Fibroblast of lung (primary cell): ENCODE results near the gene FHIT. TPM values are rescaled to one million over a fixed set of nuclear protein-coding genes. Genes with fewer than 3 reads are reported as not detected.

Experiments
- DNase-seq, 2 donors: peaks; one replicate each; pipeline versions ENCODE4 v3.0.0 to v3.0.0-alpha.2; 2010; ENCODE audit warnings: low read depth in 2 of 2
- H2AFZ ChIP-seq: 2 replicates; pipeline ENCODE4 v1.5.1; 2012; ENCODE audit warnings: low read length, control low read depth, inconsistent platforms
- H3K27ac ChIP-seq: 2 replicates; pipeline ENCODE4 v1.5.1; 2011; ENCODE audit warnings: low read length, control low read depth; ENCODE audit not compliant: insufficient read depth
- H3K27me3 ChIP-seq: 2 replicates; pipeline ENCODE4 v1.5.1; 2011; ENCODE audit warnings: mild to moderate bottlenecking, low read length; ENCODE audit not compliant: control insufficient read depth, insufficient read depth
- H3K36me3 ChIP-seq: 2 replicates; pipeline ENCODE4 v1.5.1; 2011; ENCODE audit warnings: low read length; ENCODE audit not compliant: control insufficient read depth, insufficient read depth
- H3K4me1 ChIP-seq: 2 replicates; pipeline ENCODE4 v1.5.1; 2011; ENCODE audit warnings: low read length; ENCODE audit not compliant: control insufficient read depth, insufficient read depth; ENCODE audit errors: extremely low read depth
- H3K4me2 ChIP-seq: 2 replicates; pipeline ENCODE4 v1.5.1; 2011; ENCODE audit warnings: low read length, control low read depth; ENCODE audit not compliant: insufficient read depth; ENCODE audit errors: extremely low read depth
- H3K4me3 ChIP-seq, 4 experiments: fragments of 200-600 bp in 1 of 4; sonication (generic) in 1 of 4; replicated peaks in 1 of 4; 2 replicates each; pipeline ENCODE4 v1.5.1; 2011 to 2016; ENCODE audit warnings: low read length in 4 of 4, low read depth in 3 of 4, mild to moderate bottlenecking in 3 of 4, control low read depth in 2 of 4, inconsistent platforms in 1 of 4, mixed read lengths in 1 of 4; ENCODE audit not compliant: insufficient read depth in 1 of 4; ENCODE audit errors: control extremely low read depth in 1 of 4
- H3K79me2 ChIP-seq: 2 replicates; pipeline ENCODE4 v1.5.1; 2012; ENCODE audit warnings: mild to moderate bottlenecking, low read length, inconsistent platforms; ENCODE audit not compliant: control insufficient read depth, insufficient read depth
- H3K9ac ChIP-seq: 2 replicates; pipeline ENCODE4 v1.5.1; 2011; ENCODE audit warnings: mild to moderate bottlenecking, low read length, control low read depth; ENCODE audit not compliant: insufficient read depth
- H3K9me3 ChIP-seq: 2 replicates; pipeline ENCODE4 v1.5.1; 2012; ENCODE audit warnings: low read depth, low read length; ENCODE audit not compliant: control insufficient read depth, insufficient read depth
- H4K20me1 ChIP-seq: 2 replicates; pipeline ENCODE4 v1.5.1; 2011; ENCODE audit warnings: low read length; ENCODE audit not compliant: control insufficient read depth, insufficient read depth; ENCODE audit errors: extremely low read depth
- CTCF ChIP-seq, 2 donors: IDR thresholded peaks in 1 of 2; conservative IDR thresholded peaks in 1 of 2; 1 replicate in 1 of 2; 2 replicates in 1 of 2; pipeline ENCODE4 v1.5.1; 2011 to 2012; ENCODE audit warnings: low read length in 2 of 2, control low read depth in 1 of 2, inconsistent platforms in 1 of 2, low read depth in 1 of 2, mild to moderate bottlenecking in 1 of 2
- EZH2 ChIP-seq: IDR thresholded peaks from 2 replicates; pipeline ENCODE4 v1.5.1; 2012; ENCODE audit warnings: low read length, control low read depth, mild to moderate bottlenecking; ENCODE audit errors: missing control alignments
- polyA plus RNA-seq, 2 donors: library from polyadenylated mRNA; depleted of rRNA in 1 of 2; stranded (reverse) in 1 of 2; unstranded in 1 of 2; fragments of >200 nt; gene quantifications; 2 replicates each; pipeline ENCODE4 v1.2.1, GENCODE V29; 2011 to 2012; ENCODE audit warnings: missing spikeins in 1 of 2
- total RNA-seq: library from RNA; depleted of rRNA; stranded (reverse); fragments of >200 nt; gene quantifications from 2 replicates; pipeline ENCODE4 v1.2.1, GENCODE V29; 2014

The FHIT gene
- total and polyA plus RNA-seq, 2 donors (not counting 1 experiment from before 2014, with no cell fraction given): 0.79 to 2.1 TPM

GRCh38 chr3:60912142-60912541 is 339.1 kb downstream of the FHIT start:
- no peak for TF ChIP-seq CTCF (conservative IDR thresholded peaks at IDR 0.05 in 1 of 2, IDR thresholded peaks at IDR 0.05 in 1 of 2; ENCODE audit: low read depth in 1 of 2, low read length in 2 of 2)
- no peaks in the 10 kb centered on the region for H3K27me3 ChIP-seq
- H3K79me2 ChIP-seq: no peaks in the 10 kb centered on the region
- no peak overlapping the region for H3K4me3 ChIP-seq
- H4K20me1 ChIP-seq: no peaks in the 10 kb centered on the region
- H2AFZ ChIP-seq: no peak overlapping the region
- H3K4me2 ChIP-seq: no peak overlapping the region
- no peaks in the 10 kb centered on the region for H3K36me3 ChIP-seq
- no peaks in the 10 kb centered on the region for H3K4me1 ChIP-seq
- no peaks in the 10 kb centered on the region for H3K9me3 ChIP-seq
- H3K27ac ChIP-seq: no peak overlapping the region
- no peak for DNase-seq
- no peak overlapping the region for H3K9ac ChIP-seq

GRCh38 chr3:60909526-60909925 is 341.7 kb downstream of the FHIT start:
- DNase-seq: no peak
- Histone ChIP-seq H3K27ac (no peak overlapping the region), H3K9me3 (no peaks in the 10 kb centered on the region), H3K27me3 (no peaks in the 10 kb centered on the region), H3K9ac (no peak overlapping the region), H3K36me3 (no peaks in the 10 kb centered on the region), H3K4me3 (no peak overlapping the region), H3K79me2 (no peaks in the 10 kb centered on the region), H3K4me2 (no peak overlapping the region), H3K4me1 (no peaks in the 10 kb centered on the region), H2AFZ (no peak overlapping the region), H4K20me1 (no peaks in the 10 kb centered on the region)
- TF ChIP-seq EZH2 (no peak), CTCF (conservative IDR thresholded peaks at IDR 0.05 in 1 of 2, IDR thresholded peaks at IDR 0.05 in 1 of 2; ENCODE audit: low read depth in 1 of 2, low read length in 2 of 2) (no peak)

GRCh38 chr3:60906283-60906682 is 345.0 kb downstream of the FHIT start:
- no peak overlapping the region for H3K9ac ChIP-seq
- DNase-seq: no peak
- no peaks in the 10 kb centered on the region for H3K27me3 ChIP-seq
- H3K4me3 ChIP-seq: no peak overlapping the region
- H3K4me2 ChIP-seq: no peak overlapping the region
- H3K27ac ChIP-seq: no peak overlapping the region
- H3K4me1 ChIP-seq: no peaks in the 10 kb centered on the region
- H3K79me2 ChIP-seq: no peaks in the 10 kb centered on the region
- no peaks in the 10 kb centered on the region for H3K9me3 ChIP-seq
- TF ChIP-seq CTCF (conservative IDR thresholded peaks at IDR 0.05 in 1 of 2, IDR thresholded peaks at IDR 0.05 in 1 of 2; ENCODE audit: low read depth in 1 of 2, low read length in 2 of 2) (no peak), EZH2 (no peak)
- no peak overlapping the region for H2AFZ ChIP-seq
- no peaks in the 10 kb centered on the region for H4K20me1 ChIP-seq
- H3K36me3 ChIP-seq: no peaks in the 10 kb centered on the region
